Measurements from ENCODE around the gene REXO1. TPM values are rescaled to one million over a fixed set of nuclear protein-coding genes. Genes with fewer than 3 reads are reported as not detected.

The REXO1 gene
- total RNA-seq, 1 donor = 9.0 TPM

DNA sequence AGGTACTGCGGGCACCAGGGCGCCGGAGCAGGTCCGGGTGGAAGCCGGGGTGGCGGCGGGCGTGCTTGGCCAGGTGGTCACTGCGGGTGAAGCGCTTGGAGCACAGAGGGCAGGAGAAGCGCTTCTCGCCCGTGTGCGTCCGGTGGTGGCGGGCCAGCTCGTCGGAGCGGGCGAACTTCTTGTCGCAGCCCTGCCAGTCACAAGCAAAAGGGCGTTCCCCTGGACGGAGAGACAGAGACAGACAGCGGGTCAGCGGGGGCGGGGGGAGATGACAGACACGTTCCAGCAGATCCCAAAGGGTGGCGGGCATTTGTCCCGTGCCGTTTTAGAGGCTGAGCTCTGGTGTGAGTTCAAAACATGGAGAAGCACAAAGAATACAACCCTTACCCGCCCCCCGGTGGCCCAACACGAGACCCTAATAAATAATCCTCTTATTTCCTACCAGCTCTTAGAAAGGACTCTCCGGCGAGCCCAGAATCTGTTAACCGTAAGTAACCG, 6.3 kb upstream of the REXO1 start:
- no peak for DNase-seq (ENCODE audit: low read depth)
- H3K4me3 ChIP-seq (ENCODE audit: low read depth, low read length) = peak overlapping the region; percentile 48
- TF ChIP-seq, protein P1, sequence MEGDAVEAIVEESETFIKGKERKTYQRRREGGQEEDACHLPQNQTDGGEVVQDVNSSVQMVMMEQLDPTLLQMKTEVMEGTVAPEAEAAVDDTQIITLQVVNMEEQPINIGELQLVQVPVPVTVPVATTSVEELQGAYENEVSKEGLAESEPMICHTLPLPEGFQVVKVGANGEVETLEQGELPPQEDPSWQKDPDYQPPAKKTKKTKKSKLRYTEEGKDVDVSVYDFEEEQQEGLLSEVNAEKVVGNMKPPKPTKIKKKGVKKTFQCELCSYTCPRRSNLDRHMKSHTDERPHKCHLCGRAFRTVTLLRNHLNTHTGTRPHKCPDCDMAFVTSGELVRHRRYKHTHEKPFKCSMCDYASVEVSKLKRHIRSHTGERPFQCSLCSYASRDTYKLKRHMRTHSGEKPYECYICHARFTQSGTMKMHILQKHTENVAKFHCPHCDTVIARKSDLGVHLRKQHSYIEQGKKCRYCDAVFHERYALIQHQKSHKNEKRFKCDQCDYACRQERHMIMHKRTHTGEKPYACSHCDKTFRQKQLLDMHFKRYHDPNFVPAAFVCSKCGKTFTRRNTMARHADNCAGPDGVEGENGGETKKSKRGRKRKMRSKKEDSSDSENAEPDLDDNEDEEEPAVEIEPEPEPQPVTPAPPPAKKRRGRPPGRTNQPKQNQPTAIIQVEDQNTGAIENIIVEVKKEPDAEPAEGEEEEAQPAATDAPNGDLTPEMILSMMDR (IDR thresholded peaks at IDR 0.05; ENCODE audit: insufficient read depth, low read length) = no peak

- H3K4me3 ChIP-seq (ENCODE audit: low read depth, low read length) = no peak overlapping the region
- no peak for DNase-seq (ENCODE audit: low read depth)
These were observed 5.8 kb upstream of the REXO1 start for GRCh38 chr19:1854039-1854541.

DNA sequence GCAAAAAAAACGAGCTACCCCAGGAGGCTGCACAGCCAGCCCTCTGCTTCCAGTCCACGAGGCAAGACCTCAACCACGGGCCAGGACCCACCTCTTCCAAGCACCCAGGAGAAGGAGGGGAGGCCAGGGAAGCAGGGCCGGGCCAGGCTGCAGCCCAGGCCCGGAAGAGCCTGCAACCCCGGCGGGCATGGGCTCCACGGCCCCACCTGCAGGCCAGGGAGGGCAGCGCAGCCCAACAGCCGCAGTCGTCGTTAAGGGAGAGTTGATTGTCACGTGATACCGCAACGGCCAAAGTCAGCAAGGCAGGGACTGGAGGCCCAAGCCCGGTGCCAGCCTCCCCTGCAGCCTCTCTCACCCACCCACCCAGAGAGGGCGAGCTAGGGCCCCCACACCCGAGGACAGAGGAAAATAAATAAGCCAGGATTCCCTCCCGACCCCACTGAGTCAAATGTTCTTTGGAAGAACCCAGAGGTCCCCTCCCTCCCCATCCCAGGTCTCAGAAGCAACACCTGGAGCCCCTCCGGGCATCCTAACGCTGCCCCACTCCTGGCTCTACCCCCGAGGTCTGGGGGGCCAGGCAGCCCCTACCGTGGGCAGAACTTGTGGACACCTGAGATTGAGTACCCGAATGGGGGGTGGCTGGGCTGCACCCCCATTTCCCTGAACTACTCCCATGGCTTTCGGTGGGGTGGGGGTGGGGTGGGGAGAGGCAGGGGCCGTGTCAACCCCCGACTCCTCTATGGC, 5.2 kb upstream of the REXO1 start:
- DNase-seq (ENCODE audit: low read depth) = peak; percentile 74
- TF ChIP-seq, protein P1 (IDR thresholded peaks at IDR 0.05; ENCODE audit: insufficient read depth, low read length) = peak; percentile 96
- H3K4me3 ChIP-seq (ENCODE audit: low read depth, low read length) = no peak overlapping the region

More at GRCh38 chr19:1854039-1854541, 5.8 kb upstream of the REXO1 start:
- TF ChIP-seq, protein P1 (IDR thresholded peaks at IDR 0.05; ENCODE audit: insufficient read depth, low read length) = no peak

DNA sequence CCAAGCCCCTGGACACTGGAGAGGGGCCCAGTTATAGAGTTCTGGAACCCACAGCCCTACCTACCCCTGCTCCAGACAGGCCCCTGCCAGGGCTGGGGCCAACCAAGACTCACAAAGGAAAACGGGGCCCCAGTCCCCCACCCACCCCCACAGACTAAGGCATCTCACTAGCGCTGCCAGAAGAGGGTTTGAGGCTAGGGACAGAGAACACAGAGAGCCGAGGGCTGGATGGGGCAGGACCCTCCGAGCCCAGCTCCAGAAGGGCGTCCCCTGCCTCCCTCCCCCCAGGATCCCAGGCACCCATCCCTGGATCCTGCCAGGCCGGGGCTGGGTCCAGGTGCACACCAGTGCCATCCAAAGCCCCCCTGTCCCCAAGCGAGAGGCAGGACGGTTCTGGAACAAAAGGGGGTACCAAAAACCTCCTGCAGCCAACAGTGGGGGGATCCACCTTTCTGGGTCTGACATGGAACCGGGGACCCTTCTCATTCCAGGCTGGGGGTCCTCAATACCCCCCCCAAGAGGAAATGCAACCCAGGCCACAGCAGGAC, 4.4 kb upstream of the REXO1 start:
- TF ChIP-seq, protein P1 (IDR thresholded peaks at IDR 0.05; ENCODE audit: insufficient read depth, low read length) = no peak
- no peak for DNase-seq (ENCODE audit: low read depth)
- no peak overlapping the region for H3K4me3 ChIP-seq (ENCODE audit: low read depth, low read length)

DNA sequence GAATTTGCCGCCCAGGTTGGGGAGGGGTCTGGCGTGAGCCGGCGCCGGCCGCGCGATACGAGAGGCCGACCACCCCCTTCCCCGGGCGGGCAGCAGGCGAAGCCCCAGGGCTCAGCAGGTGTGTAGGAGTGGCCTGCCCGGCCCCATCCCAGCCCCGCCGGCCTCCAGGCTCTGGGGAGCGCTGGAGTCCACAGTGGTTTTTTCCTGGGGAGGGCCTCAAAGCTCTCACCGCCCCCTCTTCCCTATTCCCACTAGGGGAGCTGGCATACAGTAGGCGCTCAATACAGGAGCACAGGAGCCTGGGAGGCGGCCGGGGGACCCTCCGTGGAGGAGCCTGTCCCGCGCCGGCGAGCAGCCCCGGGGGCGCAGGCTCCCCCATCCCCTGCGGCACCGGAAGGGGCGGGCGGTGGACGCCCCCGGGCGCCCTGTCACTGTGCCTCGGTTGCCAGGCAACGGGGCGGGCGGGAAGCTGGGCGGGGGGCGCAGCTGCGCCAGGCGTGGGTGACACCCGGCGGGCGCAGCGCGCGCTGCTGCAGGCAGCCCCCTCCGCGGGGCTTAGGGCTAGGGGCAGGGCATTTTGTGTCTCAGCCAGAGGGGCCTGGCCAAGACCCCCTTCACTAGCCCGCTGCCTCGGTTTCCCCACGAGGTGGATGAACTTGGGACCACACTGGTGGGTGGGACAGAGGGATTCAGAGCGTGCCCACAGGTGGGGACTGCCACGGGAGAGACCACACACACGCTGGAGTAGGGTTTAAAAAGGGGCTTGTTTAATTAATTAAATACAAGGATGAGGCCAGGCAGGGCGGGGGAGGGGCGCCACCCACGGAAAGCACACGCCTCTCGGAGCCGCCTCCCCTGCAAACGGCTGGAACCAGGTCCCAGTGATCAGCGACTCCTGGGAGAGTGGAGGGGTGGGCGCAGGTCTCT, 3.6 kb upstream of the REXO1 start:
- no peak overlapping the region for H3K4me3 ChIP-seq (ENCODE audit: low read depth, low read length)
- DNase-seq (ENCODE audit: low read depth) = no peak
- TF ChIP-seq, protein P1 (IDR thresholded peaks at IDR 0.05; ENCODE audit: insufficient read depth, low read length) = no peak
